ENCODE data around the gene ZBTB45.

ZBTB45 gene

GRCh38 chr19:58538257-58539168 is 18.9 kb upstream of the ZBTB45 start:
- DNase-seq, result no peak

GRCh38 chr19:58536852-58537798 is 17.5 kb upstream of the ZBTB45 start:
- no peak for DNase-seq

- DNase-seq, result no peak
These were observed 16.2 kb upstream of the ZBTB45 start for GRCh38 chr19:58535857-58536256.

- no peak for DNase-seq
These were observed 11.6 kb upstream of the ZBTB45 start for GRCh38 chr19:58531034-58531840.

- no peak for DNase-seq
These were observed 9.8 kb upstream of the ZBTB45 start for GRCh38 chr19:58529405-58529804.

- no peak for DNase-seq
These were observed 3.1 kb upstream of the ZBTB45 start for GRCh38 chr19:58522709-58523108.

GRCh38 chr19:58521651-58522050 is 2.0 kb upstream of the ZBTB45 start:
- no peak for DNase-seq

- DNase-seq, result no peak
These were observed 618 bp upstream of the ZBTB45 start for GRCh38 chr19:58520257-58520599.

GRCh38 chr19:58519087-58519354 is 589 bp downstream of the ZBTB45 start:
- DNase-seq, result no peak

- no peak for DNase-seq
These were observed 1.1 kb downstream of the ZBTB45 start for GRCh38 chr19:58518256-58519086.

GRCh38 chr19:58516964-58517833 is 2.4 kb downstream of the ZBTB45 start:
- DNase-seq, result no peak

- DNase-seq, result no peak
These were observed 3.3 kb downstream of the ZBTB45 start for GRCh38 chr19:58516246-58516836.

- DNase-seq, result no peak
These were observed 4.4 kb downstream of the ZBTB45 start for GRCh38 chr19:58515259-58515658.

- no peak for DNase-seq
These were observed 5.0 kb downstream of the ZBTB45 start for GRCh38 chr19:58514564-58515022.

GRCh38 chr19:58513694-58514563 is 5.7 kb downstream of the ZBTB45 start:
- DNase-seq, result peak in 1 of 2 experiments; percentile 22

- no peak for DNase-seq
These were observed 6.4 kb downstream of the ZBTB45 start for GRCh38 chr19:58513213-58513693.

GRCh38 chr19:58511353-58512208 is 8.0 kb downstream of the ZBTB45 start, which contains the start of gene SLC27A5:
Gene SLC27A5, minus strand, starts transcription at chr19:58511992. Its CDS starts 37 bp downstream, at chr19:58511955.
- DNase-seq, result no peak
